Effector memory CD4-positive, alpha-beta T cell (primary cell): ENCODE data around the gene BSND.

Experiments
- DNase-seq, 3 donors: peaks; one replicate each; pipeline ENCODE4 v3.0.0-alpha.2; 2020
- H3K27ac ChIP-seq: 2 replicates; pipeline ENCODE4 v1.7.0; 2013; ENCODE audit warnings: mild to moderate bottlenecking, low read length, moderate library complexity; ENCODE audit not compliant: insufficient read depth, poor library complexity, severe bottlenecking
- H3K27me3 ChIP-seq: replicated peaks from 2 replicates; pipeline ENCODE4 v1.7.0; 2013; ENCODE audit warnings: mild to moderate bottlenecking, low read length; ENCODE audit not compliant: insufficient read depth, control insufficient read depth, poor library complexity, severe bottlenecking
- H3K36me3 ChIP-seq: 2 replicates; pipeline ENCODE4 v1.7.0; 2013; ENCODE audit warnings: mild to moderate bottlenecking, low read length, moderate library complexity; ENCODE audit not compliant: control insufficient read depth, insufficient read depth
- H3K4me1 ChIP-seq: 2 replicates; pipeline ENCODE4 v1.7.0; 2013; ENCODE audit warnings: low read length, mild to moderate bottlenecking; ENCODE audit not compliant: control insufficient read depth, insufficient read depth, poor library complexity, severe bottlenecking
- H3K4me3 ChIP-seq: 2 replicates; pipeline ENCODE4 v1.7.0; 2013; ENCODE audit warnings: low read length, low read depth, mild to moderate bottlenecking; ENCODE audit not compliant: insufficient read depth, poor library complexity, severe bottlenecking
- H3K9me3 ChIP-seq: 2 replicates; pipeline ENCODE4 v1.7.0; 2013; ENCODE audit warnings: mild to moderate bottlenecking, low read length, moderate library complexity; ENCODE audit not compliant: control insufficient read depth

Gene BSND

GRCh38 chr1:54984131-54984842 is 14.4 kb upstream of the BSND start:
- H3K27me3 ChIP-seq: peaks cover 5% of the 10 kb centered on the region
- H3K4me3 ChIP-seq: no peak overlapping the region
- no peak for DNase-seq
- H3K9me3 ChIP-seq: no peaks in the 10 kb centered on the region
- no peaks in the 10 kb centered on the region for H3K36me3 ChIP-seq
- no peaks in the 10 kb centered on the region for H3K4me1 ChIP-seq
- no peak overlapping the region for H3K27ac ChIP-seq

GRCh38 chr1:54985556-54985955 is 13.2 kb upstream of the BSND start:
- Histone ChIP-seq H3K4me3 (no peak overlapping the region), H3K9me3 (no peaks in the 10 kb centered on the region), H3K36me3 (no peaks in the 10 kb centered on the region), H3K27me3 (peaks cover 5% of the 10 kb centered on the region), H3K27ac (no peak overlapping the region), H3K4me1 (no peaks in the 10 kb centered on the region)
- no peak for DNase-seq

DNA sequence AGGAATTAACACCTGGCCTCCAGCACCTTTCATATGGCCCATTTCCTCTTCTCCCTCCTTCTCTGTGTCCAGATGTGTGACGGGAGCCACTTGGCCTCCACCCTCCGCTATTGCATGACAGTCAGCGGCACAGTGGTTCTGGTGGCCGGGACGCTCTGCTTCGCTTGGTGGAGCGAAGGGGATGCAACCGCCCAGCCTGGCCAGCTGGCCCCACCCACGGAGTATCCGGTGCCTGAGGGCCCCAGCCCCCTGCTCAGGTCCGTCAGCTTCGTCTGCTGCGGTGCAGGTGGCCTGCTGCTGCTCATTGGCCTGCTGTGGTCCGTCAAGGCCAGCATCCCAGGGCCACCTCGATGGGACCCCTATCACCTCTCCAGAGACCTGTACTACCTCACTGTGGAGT is 12.7 kb upstream of the BSND start:
- H3K9me3 ChIP-seq: no peaks in the 10 kb centered on the region
- DNase-seq: no peak
- no peak overlapping the region for H3K27ac ChIP-seq
- H3K36me3 ChIP-seq: no peaks in the 10 kb centered on the region
- H3K4me1 ChIP-seq: no peaks in the 10 kb centered on the region
- H3K4me3 ChIP-seq: no peak overlapping the region
- peaks cover 5% of the 10 kb centered on the region for H3K27me3 ChIP-seq

GRCh38 chr1:54986533-54986932 is 12.2 kb upstream of the BSND start:
- Histone ChIP-seq H3K4me3 (no peak overlapping the region), H3K27ac (no peak overlapping the region), H3K36me3 (no peaks in the 10 kb centered on the region), H3K4me1 (no peaks in the 10 kb centered on the region), H3K27me3 (peaks cover 5% of the 10 kb centered on the region), H3K9me3 (no peaks in the 10 kb centered on the region)
- no peak for DNase-seq

DNA sequence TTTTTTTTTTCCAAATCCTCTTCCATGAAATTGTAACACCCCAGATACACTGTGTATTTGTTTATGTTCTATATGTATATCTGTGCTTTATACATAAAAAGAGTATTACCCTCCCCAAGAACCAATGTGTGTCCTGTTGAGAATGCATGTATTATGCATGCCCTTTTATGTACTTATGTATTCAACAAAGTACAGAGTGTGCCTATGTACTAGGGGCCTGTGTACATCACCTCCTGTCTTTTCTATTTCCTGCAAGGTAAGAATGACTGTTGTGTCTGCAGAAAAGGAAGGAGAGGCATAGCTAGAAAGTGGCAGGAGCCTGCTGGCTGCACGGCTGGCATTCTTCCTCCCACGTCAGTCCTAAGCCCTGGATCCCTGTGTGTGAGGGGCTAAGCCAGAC is 11.3 kb upstream of the BSND start:
- H3K27ac ChIP-seq: no peak overlapping the region
- H3K36me3 ChIP-seq: no peaks in the 10 kb centered on the region
- peaks cover 3% of the 10 kb centered on the region for H3K27me3 ChIP-seq
- no peaks in the 10 kb centered on the region for H3K4me1 ChIP-seq
- no peak overlapping the region for H3K4me3 ChIP-seq
- no peak for DNase-seq
- no peaks in the 10 kb centered on the region for H3K9me3 ChIP-seq

DNA sequence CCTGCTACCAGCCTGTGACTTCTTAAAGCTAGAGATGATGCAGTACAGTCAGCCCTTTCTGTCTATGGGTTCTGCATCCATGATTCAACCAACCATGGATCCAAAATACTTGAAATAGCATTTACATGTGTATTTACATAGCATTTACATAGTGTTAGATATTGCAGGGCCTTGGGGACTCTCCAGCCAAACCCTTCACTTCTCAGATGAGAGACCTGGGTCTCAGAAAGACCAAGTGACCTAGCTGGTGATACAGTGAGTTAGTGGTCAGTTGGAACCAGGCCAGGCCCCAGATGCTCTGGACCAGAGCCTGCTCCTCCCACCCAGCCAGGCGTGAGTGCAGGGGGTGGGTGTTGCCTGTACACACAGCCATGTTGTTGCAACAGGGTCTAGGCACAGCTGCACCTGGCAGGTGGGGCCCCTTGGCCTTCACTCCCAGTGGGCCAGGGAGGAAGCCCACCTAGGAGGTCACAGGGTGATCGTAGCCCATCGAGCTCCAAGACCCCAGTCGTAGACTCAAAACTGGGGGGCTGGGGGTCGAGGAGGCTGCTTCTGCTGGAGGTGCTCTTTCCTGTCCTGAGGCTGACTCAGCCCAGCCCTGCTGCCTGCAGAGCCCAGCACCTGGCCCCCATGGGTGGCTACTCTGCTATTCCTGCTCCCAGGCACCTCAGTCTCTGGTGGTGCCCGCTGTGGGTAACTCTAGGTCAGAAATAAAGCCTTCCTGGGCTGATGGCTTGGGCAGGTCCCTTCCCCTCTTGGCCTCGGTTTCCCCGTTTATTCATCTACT is 10.6 kb upstream of the BSND start:
- H3K27me3 ChIP-seq: no peaks in the 10 kb centered on the region
- H3K36me3 ChIP-seq: no peaks in the 10 kb centered on the region
- H3K9me3 ChIP-seq: no peaks in the 10 kb centered on the region
- H3K4me3 ChIP-seq: no peak overlapping the region
- H3K4me1 ChIP-seq: no peaks in the 10 kb centered on the region
- no peak for DNase-seq
- no peak overlapping the region for H3K27ac ChIP-seq

DNA sequence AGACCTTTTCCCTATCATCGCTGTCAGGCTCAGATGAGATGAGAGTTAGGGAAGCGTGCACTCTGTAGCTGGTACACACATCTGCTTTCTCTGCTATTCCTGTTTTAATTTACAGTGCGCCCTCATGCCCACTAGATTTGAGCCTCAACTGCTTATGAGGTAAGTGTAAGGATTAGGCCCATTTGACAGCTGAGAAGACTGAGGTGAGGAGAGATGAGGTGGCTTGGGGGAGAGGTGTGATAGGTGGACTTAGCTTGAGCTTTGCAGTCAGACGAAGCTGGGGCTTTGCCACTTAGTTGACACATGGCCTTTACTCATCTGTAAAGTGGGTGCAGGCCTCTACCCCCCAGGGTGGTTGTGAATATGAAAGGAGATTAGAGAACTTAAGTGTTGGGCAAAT is 9.8 kb upstream of the BSND start:
- Histone ChIP-seq H3K4me1 (no peaks in the 10 kb centered on the region), H3K4me3 (no peak overlapping the region), H3K27ac (no peak overlapping the region), H3K9me3 (no peaks in the 10 kb centered on the region), H3K36me3 (no peaks in the 10 kb centered on the region), H3K27me3 (no peaks in the 10 kb centered on the region)
- DNase-seq: no peak

- H3K36me3 ChIP-seq: no peaks in the 10 kb centered on the region
Measured at GRCh38 chr1:54989473-54989872, 9.3 kb upstream of the BSND start.

DNA sequence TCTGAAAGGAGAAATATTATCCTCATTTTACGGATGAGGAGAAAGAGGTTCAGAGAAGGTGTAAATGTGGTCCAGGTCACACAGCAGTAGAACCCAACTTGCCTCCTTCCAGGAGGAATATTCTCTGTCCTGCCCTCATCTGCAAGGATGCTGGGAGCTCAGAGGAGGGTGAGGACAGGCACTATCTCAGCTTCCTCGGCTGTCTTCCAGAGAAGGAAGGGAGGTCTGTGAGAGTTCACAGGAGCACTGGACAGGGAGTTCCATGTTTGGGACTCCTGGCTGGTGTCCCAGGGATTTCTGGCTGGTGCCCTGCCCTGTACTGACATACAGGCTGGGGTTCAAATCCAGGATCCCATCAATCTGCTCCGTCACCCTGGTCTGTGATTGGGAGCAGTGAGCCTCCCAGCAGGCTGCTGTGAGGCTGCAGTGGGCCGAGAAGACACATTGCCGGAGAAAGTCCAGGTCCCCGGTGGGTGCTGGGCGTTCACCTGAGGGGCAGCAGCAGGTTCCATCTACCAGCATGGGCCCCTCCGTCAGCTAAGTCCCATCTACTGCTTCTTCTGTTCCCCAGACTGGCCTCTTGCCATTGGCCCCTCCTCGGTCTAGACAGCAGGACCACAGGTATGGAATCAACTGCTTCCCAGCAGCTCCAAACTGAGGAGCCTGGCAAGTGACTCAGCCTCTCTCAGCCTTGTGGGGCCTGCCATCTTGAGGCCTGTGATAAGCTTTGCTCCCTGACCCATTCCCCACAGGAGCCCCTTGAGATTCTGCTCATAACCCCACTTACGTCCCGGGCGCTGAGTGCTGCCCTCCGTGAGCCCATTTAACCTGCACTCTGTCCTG is 8.5 kb upstream of the BSND start:
- no peaks in the 10 kb centered on the region for H3K9me3 ChIP-seq
- DNase-seq: no peak
- H3K27me3 ChIP-seq: no peaks in the 10 kb centered on the region
- H3K27ac ChIP-seq: no peak overlapping the region
- H3K36me3 ChIP-seq: no peaks in the 10 kb centered on the region
- no peaks in the 10 kb centered on the region for H3K4me1 ChIP-seq
- no peak overlapping the region for H3K4me3 ChIP-seq

More at GRCh38 chr1:54989473-54989872, 9.3 kb upstream of the BSND start:
- H3K4me3 ChIP-seq: no peak overlapping the region
- H3K9me3 ChIP-seq: no peaks in the 10 kb centered on the region
- no peak overlapping the region for H3K27ac ChIP-seq
- no peak for DNase-seq
- no peaks in the 10 kb centered on the region for H3K27me3 ChIP-seq
- H3K4me1 ChIP-seq: no peaks in the 10 kb centered on the region

DNA sequence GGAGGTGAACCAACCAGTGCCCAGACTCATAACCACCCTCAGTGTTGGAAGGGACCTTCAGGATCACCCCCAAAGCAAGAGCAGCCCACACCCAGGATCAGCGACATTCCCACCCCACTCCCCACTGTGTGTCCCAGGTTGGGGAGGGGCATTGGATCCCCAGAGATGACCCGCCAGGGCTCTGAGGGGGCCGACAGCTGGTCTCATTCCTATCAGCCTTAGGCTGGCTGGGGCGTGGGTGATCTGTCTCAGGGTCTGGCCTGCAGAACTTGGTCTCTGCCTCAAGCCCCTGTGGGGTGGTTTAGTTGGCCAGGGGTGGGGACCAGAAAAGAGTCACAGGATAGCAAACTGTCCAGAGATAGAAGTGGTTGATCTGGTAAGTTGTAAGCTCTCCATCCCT is 7.8 kb upstream of the BSND start:
- Histone ChIP-seq H3K4me1 (no peaks in the 10 kb centered on the region), H3K27me3 (no peaks in the 10 kb centered on the region), H3K36me3 (no peaks in the 10 kb centered on the region), H3K4me3 (no peak overlapping the region), H3K9me3 (no peaks in the 10 kb centered on the region), H3K27ac (no peak overlapping the region)
- DNase-seq: no peak
